Measurements from ENCODE around the gene AASDH. TPM values are rescaled to one million over a fixed set of nuclear protein-coding genes. Genes with fewer than 3 reads are reported as not detected.

Gene AASDH
- total RNA-seq, 1 donor = 16.6 TPM

DNA sequence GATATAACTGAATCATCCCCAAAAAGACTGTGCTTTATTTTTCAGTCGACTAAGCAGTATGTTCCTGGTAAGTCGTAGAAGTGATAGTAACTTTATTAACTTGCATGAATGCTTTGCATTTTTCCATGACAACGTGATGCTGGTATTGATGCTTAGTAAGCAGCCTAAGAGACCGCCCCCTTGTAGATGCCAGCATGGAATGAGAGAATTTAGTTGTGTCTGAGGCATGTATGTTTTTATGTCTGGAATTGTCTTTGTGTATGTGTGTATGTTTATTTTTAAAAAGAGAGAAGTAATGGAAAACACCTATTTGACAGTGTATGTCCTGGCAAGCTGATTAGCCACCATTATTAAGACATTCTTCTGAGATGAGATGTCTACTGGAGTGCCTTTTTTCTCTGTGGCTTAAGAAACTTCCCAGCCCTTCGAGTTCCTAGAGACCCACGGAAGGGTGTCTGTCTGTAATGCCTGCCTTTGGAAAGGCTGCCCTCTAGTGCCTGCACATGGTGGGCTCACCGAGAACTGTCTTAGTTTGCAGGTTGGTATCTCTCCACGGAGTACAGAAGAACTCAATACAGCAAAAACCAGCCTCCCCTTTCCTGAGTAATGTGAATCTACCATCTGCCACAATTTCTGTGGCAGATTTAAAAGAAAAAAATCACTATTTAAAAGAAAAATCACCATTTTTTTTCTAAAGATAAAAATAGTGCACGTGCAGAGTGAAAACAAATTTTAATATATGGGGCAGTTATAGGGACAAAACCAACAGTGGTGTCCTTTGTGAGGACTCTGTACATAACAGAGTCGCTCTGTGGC is 85.9 kb downstream of the AASDH start:
- no peak for DNase-seq (ENCODE audit: insufficient read length, low spot score, missing footprints)
- H3K4me1 ChIP-seq (ENCODE audit: insufficient read depth, low read length) = peaks cover 9% of the 10 kb centered on the region
- H3K4me2 ChIP-seq (ENCODE audit: insufficient read depth, low read length) = peak overlapping the region; percentile 67
- peak overlapping the region; percentile 50 for H2AFZ ChIP-seq (ENCODE audit: low read length)
- H4K20me1 ChIP-seq (ENCODE audit: insufficient read depth, low read length) = no peaks in the 10 kb centered on the region
- H3K4me3 ChIP-seq (ENCODE audit: insufficient read depth, low read length) = no peak overlapping the region
- H3K27ac ChIP-seq (ENCODE audit: low read depth, low read length) = no peak overlapping the region
- H3K79me2 ChIP-seq (ENCODE audit: insufficient read depth, low read length) = no peaks in the 10 kb centered on the region
- H3K9me3 ChIP-seq (ENCODE audit: low read depth, low read length) = no peaks in the 10 kb centered on the region
- TF ChIP-seq, protein P1, sequence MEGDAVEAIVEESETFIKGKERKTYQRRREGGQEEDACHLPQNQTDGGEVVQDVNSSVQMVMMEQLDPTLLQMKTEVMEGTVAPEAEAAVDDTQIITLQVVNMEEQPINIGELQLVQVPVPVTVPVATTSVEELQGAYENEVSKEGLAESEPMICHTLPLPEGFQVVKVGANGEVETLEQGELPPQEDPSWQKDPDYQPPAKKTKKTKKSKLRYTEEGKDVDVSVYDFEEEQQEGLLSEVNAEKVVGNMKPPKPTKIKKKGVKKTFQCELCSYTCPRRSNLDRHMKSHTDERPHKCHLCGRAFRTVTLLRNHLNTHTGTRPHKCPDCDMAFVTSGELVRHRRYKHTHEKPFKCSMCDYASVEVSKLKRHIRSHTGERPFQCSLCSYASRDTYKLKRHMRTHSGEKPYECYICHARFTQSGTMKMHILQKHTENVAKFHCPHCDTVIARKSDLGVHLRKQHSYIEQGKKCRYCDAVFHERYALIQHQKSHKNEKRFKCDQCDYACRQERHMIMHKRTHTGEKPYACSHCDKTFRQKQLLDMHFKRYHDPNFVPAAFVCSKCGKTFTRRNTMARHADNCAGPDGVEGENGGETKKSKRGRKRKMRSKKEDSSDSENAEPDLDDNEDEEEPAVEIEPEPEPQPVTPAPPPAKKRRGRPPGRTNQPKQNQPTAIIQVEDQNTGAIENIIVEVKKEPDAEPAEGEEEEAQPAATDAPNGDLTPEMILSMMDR (IDR thresholded peaks at IDR 0.05; ENCODE audit: extremely low read depth, low read depth, low read length) = peak; percentile 99
- no peaks in the 10 kb centered on the region for H3K36me3 ChIP-seq (ENCODE audit: insufficient read depth, low read length)
- H3K27me3 ChIP-seq (ENCODE audit: insufficient read depth, low read length) = no peaks in the 10 kb centered on the region

DNA sequence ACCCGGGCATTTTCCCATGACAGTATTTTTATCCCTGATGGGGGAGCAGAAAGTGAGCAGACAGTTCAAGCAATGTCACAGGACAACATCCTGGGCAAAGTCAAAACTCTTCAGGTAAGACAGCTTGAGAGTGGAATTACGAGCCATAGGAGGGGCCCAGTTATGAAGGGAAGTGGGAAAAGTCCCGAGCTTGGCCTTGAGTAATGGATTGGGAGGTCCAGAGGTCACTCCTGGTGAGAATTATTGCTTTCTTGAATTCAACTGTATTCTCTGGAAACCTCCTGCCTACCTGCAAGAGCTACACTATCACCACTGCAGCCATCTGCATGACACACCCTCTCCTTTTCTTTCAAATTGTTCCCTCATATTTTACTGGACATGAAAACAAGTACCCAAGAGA is 89.1 kb downstream of the AASDH start:
- H3K27ac ChIP-seq (ENCODE audit: low read depth, low read length) = no peak overlapping the region
- H2AFZ ChIP-seq (ENCODE audit: low read length) = no peak overlapping the region
- no peak overlapping the region for H3K4me2 ChIP-seq (ENCODE audit: insufficient read depth, low read length)
- H4K20me1 ChIP-seq (ENCODE audit: insufficient read depth, low read length) = no peaks in the 10 kb centered on the region
- no peaks in the 10 kb centered on the region for H3K27me3 ChIP-seq (ENCODE audit: insufficient read depth, low read length)
- H3K4me1 ChIP-seq (ENCODE audit: insufficient read depth, low read length) = peaks cover 9% of the 10 kb centered on the region
- H3K36me3 ChIP-seq (ENCODE audit: insufficient read depth, low read length) = no peaks in the 10 kb centered on the region
- DNase-seq (ENCODE audit: insufficient read length, low spot score, missing footprints) = no peak
- H3K79me2 ChIP-seq (ENCODE audit: insufficient read depth, low read length) = no peaks in the 10 kb centered on the region
- H3K4me3 ChIP-seq (ENCODE audit: insufficient read depth, low read length) = no peak overlapping the region
- H3K9me3 ChIP-seq (ENCODE audit: low read depth, low read length) = no peaks in the 10 kb centered on the region
- TF ChIP-seq, protein P1 (IDR thresholded peaks at IDR 0.05; ENCODE audit: extremely low read depth, low read depth, low read length) = no peak

GRCh38 chr4:56297776-56298175 is 89.5 kb downstream of the AASDH start:
- H3K36me3 ChIP-seq (ENCODE audit: insufficient read depth, low read length) = no peaks in the 10 kb centered on the region
- no peaks in the 10 kb centered on the region for H3K79me2 ChIP-seq (ENCODE audit: insufficient read depth, low read length)
- DNase-seq (ENCODE audit: insufficient read length, low spot score, missing footprints) = no peak
- H3K4me3 ChIP-seq (ENCODE audit: insufficient read depth, low read length) = no peak overlapping the region
- peaks cover 9% of the 10 kb centered on the region for H3K4me1 ChIP-seq (ENCODE audit: insufficient read depth, low read length)
- H3K4me2 ChIP-seq (ENCODE audit: insufficient read depth, low read length) = no peak overlapping the region
- H3K27me3 ChIP-seq (ENCODE audit: insufficient read depth, low read length) = no peaks in the 10 kb centered on the region
- no peaks in the 10 kb centered on the region for H3K9me3 ChIP-seq (ENCODE audit: low read depth, low read length)
- H4K20me1 ChIP-seq (ENCODE audit: insufficient read depth, low read length) = no peaks in the 10 kb centered on the region
- no peak overlapping the region for H2AFZ ChIP-seq (ENCODE audit: low read length)
- TF ChIP-seq, protein P1 (IDR thresholded peaks at IDR 0.05; ENCODE audit: extremely low read depth, low read depth, low read length) = no peak
- no peak overlapping the region for H3K27ac ChIP-seq (ENCODE audit: low read depth, low read length)

GRCh38 chr4:56296526-56296925 is 90.8 kb downstream of the AASDH start:
- H3K36me3 ChIP-seq (ENCODE audit: insufficient read depth, low read length) = no peaks in the 10 kb centered on the region
- no peak overlapping the region for H3K27ac ChIP-seq (ENCODE audit: low read depth, low read length)
- H3K79me2 ChIP-seq (ENCODE audit: insufficient read depth, low read length) = no peaks in the 10 kb centered on the region
- H3K9me3 ChIP-seq (ENCODE audit: low read depth, low read length) = no peaks in the 10 kb centered on the region
- no peak overlapping the region for H3K4me2 ChIP-seq (ENCODE audit: insufficient read depth, low read length)
- no peaks in the 10 kb centered on the region for H4K20me1 ChIP-seq (ENCODE audit: insufficient read depth, low read length)
- H3K27me3 ChIP-seq (ENCODE audit: insufficient read depth, low read length) = no peaks in the 10 kb centered on the region
- TF ChIP-seq, protein P1 (IDR thresholded peaks at IDR 0.05; ENCODE audit: extremely low read depth, low read depth, low read length) = no peak
- H2AFZ ChIP-seq (ENCODE audit: low read length) = no peak overlapping the region
- H3K4me3 ChIP-seq (ENCODE audit: insufficient read depth, low read length) = no peak overlapping the region
- no peak for DNase-seq (ENCODE audit: insufficient read length, low spot score, missing footprints)
- H3K4me1 ChIP-seq (ENCODE audit: insufficient read depth, low read length) = peaks cover 7% of the 10 kb centered on the region
